HG02884 (cell line): Measurements from ENCODE around the gene L3MBTL4.

Experiments used
- ATAC-seq: cut with Tn5 transposase; IDR thresholded peaks from one replicate; pipeline ENCODE4 v1.9.1; 2021; ENCODE audit warnings: mild to moderate bottlenecking, moderate library complexity; ENCODE audit not compliant: unreplicated experiment

The L3MBTL4 gene

GRCh38 chr18:5969989-5970403 lies 444.7 kb downstream of the L3MBTL4 start:
- no peak for ATAC-seq

GRCh38 chr18:5969355-5969988 lies 445.2 kb downstream of the L3MBTL4 start:
- ATAC-seq = no peak

GRCh38 chr18:5967666-5968065 lies 447.0 kb downstream of the L3MBTL4 start:
- no peak for ATAC-seq

- ATAC-seq = no peak
These were observed 447.7 kb downstream of the L3MBTL4 start for GRCh38 chr18:5967007-5967406.

GRCh38 chr18:5966514-5966913 lies 448.2 kb downstream of the L3MBTL4 start:
- ATAC-seq = no peak

GRCh38 chr18:5964996-5965395 lies 449.7 kb downstream of the L3MBTL4 start:
- ATAC-seq = no peak

GRCh38 chr18:5964596-5964995 lies 450.1 kb downstream of the L3MBTL4 start:
- ATAC-seq = no peak

GRCh38 chr18:5964108-5964507 lies 450.6 kb downstream of the L3MBTL4 start:
- ATAC-seq = no peak

- no peak for ATAC-seq
These were observed 451.4 kb downstream of the L3MBTL4 start for GRCh38 chr18:5963267-5963666.

- ATAC-seq = no peak
These were observed 452.3 kb downstream of the L3MBTL4 start for GRCh38 chr18:5962362-5962761.

- ATAC-seq = no peak
These were observed 452.9 kb downstream of the L3MBTL4 start for GRCh38 chr18:5961828-5962150.

- ATAC-seq = no peak
These were observed 453.4 kb downstream of the L3MBTL4 start for GRCh38 chr18:5961097-5961827.

GRCh38 chr18:5958822-5959221 lies 455.9 kb downstream of the L3MBTL4 start:
- no peak for ATAC-seq

GRCh38 chr18:5955861-5956260 lies 458.9 kb downstream of the L3MBTL4 start:
- no peak for ATAC-seq

GRCh38 chr18:5951515-5952091 lies 463.1 kb downstream of the L3MBTL4 start:
- no peak for ATAC-seq

- ATAC-seq = no peak
These were observed 465.9 kb downstream of the L3MBTL4 start for GRCh38 chr18:5948781-5949180.

- no peak for ATAC-seq
These were observed 466.5 kb downstream of the L3MBTL4 start for GRCh38 chr18:5948237-5948636.

- no peak for ATAC-seq
These were observed 470.3 kb downstream of the L3MBTL4 start for GRCh38 chr18:5944448-5944847.

- no peak for ATAC-seq
These were observed 471.2 kb downstream of the L3MBTL4 start for GRCh38 chr18:5943514-5943913.

GRCh38 chr18:5942591-5942990 lies 472.1 kb downstream of the L3MBTL4 start:
- ATAC-seq = no peak

- no peak for ATAC-seq
These were observed 472.8 kb downstream of the L3MBTL4 start for GRCh38 chr18:5941890-5942289.
